ENCODE results near the gene JADE1.

The JADE1 gene

DNA sequence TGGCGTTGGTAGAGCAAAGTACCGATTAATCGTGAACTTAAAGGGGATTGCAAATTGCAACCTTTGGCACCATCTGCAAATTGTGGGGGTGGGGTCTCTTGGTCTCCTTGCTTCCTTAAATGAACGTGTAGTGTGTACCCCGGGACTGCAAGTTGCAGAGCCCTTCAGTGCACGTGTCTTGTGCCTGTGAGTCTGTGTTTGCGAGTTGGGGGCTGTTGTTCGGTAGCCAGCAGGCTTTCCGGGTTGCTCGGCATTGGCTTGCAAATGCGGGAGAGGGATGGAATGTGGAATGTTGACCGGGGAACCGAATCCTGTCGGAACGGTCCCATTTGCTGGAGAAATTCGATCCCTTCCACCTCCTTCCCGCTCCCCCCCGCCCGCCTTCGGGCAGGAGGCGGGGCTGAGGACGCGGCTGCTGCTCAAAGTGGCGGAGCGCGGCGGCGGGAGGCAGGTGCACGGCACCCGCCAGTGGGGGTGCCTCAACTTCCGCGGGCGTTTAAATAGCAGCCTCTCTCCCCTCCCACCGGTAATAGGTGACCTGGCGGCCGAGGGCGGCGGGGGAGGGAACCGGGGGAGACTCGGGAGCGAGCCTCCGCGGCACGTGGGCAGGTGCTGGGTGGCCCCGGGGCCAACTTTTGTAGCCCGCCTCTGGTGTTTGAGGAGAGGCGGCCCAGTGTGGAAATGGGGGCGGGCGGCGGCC, 1.5 kb downstream of the JADE1 start:
- peak; percentile 63 for DNase-seq (ENCODE audit: low read depth, low spot score)

- DNase-seq (ENCODE audit: low read depth, low spot score) = peak; percentile 56
Observed at GRCh38 chr4:128811571-128812441, 2.3 kb downstream of the JADE1 start.

GRCh38 chr4:128812442-128813235, 3.1 kb downstream of the JADE1 start:
- DNase-seq (ENCODE audit: low read depth, low spot score) = no peak

- DNase-seq (ENCODE audit: low read depth, low spot score) = no peak
Observed at GRCh38 chr4:128813965-128814364, 4.5 kb downstream of the JADE1 start.

DNA sequence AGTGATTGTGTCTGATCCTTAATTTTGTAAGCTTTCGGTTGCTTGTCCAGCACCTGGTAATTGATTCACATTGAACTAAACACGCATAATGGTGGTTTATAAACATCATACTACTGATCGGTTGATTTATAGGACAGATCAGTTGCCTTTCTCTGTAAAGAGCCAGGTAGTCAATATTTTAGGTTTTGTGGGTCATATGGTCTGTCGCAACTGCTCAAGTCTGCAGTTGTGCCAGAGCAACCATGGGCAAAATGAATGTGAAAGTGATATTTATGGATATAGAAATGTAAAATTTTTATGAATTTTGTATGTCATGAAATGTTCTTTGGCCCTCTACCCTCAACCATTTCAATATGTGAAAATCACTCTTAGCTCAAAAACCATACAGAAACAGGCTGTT, 8.9 kb downstream of the JADE1 start:
- DNase-seq (ENCODE audit: low read depth, low spot score) = no peak

GRCh38 chr4:128819082-128819742, 9.7 kb downstream of the JADE1 start:
- DNase-seq (ENCODE audit: low read depth, low spot score) = no peak

DNA sequence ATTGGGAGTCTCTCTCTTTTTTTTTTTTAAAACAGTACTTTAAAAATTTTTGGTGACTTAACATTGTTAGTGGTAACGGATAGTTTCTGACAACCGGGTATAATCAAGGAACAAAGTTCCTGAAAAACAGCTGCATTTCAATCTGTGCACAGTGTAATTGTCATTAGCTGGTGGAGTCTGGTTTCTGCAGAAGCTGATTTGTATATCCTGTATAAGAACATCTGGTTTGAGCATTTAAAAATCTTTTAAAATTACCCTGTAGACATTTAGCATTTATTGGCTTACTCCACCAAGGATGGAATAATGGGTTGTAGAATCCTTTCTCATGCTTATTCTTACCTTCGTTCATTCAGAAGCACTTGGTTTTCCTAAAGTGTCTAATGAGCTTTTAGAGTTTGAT, 11.2 kb downstream of the JADE1 start:
- no peak for DNase-seq (ENCODE audit: low read depth, low spot score)

- no peak for DNase-seq (ENCODE audit: low read depth, low spot score)
Observed at GRCh38 chr4:128821151-128821550, 11.7 kb downstream of the JADE1 start.

DNA sequence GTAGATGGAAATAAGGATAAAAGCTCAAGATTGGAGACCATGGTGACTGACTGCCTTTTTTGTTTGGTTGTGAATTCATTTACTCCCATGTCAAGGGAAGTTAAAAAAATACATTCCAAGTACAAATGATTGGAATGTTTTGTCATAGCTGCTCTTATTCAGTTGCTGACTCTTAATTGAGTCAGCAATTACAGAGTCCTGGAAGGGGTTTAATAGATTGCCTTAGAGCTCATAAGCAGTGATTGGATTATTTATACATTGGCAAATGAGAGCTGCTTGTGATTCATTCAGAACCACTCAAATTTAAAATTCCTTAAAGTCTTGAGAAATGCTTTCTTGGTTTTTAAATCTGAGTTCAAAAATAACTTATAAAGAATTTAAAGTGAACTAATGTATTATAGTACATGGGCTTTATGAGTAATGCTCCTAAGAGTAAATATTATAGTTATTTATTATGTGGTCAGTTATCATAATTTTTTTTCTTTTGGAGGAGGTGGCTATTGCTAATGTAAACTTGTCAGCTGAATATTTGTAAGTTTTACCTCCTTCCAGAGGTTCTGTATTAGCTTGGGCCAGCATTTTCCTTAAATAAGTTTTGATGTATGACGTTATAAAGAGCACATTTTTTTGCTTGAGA, 13.6 kb downstream of the JADE1 start:
- no peak for DNase-seq (ENCODE audit: low read depth, low spot score)

DNA sequence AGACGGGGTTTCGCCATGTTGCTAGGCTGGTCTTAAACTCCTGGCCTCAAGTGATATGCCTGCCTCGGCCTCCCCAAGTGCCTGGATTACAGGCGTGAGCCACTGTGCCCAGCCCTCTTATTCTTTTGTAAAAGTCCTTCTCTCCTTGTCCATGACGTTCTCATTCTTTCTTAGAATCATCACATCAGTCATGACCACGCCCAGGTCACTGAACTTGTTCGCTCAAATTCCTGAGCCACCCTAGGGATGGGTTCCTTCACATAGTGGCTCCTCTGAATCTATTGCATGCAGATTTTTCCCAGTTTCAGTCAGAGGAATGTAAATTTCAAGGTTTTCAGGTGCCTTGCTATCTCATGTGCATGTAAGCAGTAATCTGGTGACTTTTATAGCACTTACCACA, 15.7 kb downstream of the JADE1 start:
- DNase-seq (ENCODE audit: low read depth, low spot score) = no peak

GRCh38 chr4:128827296-128827695, 17.8 kb downstream of the JADE1 start:
- DNase-seq (ENCODE audit: low read depth, low spot score) = no peak

- DNase-seq (ENCODE audit: low read depth, low spot score) = no peak
Observed at GRCh38 chr4:128830906-128831503, 21.5 kb downstream of the JADE1 start.

DNA sequence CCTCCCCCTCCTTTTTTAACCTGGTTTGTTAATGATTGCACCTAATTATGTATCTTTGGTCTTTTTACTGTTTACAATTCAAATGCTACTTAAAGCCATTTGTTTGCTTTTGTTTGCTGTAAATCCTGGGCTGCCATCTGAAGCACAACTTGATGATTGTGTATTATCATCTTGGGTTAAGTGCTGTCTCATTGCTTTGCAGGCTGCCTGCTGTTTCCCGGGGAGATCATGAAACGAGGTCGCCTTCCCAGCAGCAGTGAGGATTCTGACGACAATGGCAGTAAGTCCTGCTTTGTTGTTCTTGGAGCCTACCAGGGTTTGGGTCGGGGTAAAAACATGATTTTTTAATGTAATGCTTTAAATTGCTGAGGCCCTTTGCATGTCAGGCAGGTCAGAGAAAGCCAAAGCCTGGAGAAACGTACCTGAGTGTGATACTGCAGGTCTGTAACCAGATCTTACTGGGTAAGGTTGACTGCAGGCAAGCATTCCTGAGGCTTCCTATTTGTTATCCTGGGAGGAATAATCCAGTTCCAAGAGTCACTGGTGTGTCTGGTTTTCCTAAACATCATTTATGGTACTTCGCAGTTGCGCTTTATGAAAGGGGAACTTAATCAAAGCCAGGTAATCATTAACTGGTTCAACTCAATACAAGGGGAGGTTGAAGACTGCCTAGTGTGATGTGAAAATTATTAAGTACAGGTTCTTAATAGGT, 22.2 kb downstream of the JADE1 start:
- DNase-seq (ENCODE audit: low read depth, low spot score) = no peak

- DNase-seq (ENCODE audit: low read depth, low spot score) = no peak
Observed at GRCh38 chr4:128832243-128832625, 22.7 kb downstream of the JADE1 start.

- no peak for DNase-seq (ENCODE audit: low read depth, low spot score)
Observed at GRCh38 chr4:128835498-128836222, 26.2 kb downstream of the JADE1 start.

DNA sequence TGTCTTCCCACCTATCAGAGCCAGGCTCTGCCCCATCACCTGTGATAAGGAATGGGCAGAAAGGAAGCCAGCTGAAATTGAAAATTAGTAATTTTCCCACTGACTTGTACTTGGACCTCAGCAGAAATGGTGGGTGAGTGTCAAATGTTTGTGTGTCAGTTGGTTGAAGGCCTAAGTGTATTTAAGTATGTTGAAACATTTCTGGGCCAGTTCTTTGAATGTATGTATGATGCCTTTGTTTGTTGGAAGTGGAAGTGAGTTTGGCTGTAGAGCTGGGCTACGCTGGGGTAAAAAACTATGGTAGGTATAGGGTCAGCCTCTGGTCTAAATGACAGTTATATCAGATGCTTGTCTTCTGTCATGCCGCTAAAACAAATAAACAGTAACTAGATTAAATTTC, 27.7 kb downstream of the JADE1 start:
- no peak for DNase-seq (ENCODE audit: low read depth, low spot score)

DNA sequence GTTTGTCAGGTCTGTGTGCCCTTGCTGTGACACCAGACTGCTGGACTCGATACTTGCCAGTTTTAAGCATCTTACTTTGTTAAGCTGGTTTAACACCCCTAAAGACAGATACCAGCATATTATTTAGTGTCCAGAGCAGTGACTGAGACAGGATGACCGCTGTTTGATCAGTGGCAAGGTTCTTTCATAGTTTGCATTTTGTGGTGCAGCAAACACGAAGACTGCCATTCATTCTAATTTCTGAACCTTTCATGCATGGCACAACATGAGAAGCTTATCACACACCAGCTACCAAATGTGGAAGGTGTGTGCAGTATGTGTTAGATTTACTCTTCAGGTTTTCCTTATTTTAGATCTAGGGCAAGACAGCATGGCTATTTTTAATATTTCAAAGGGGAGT, 28.2 kb downstream of the JADE1 start:
- no peak for DNase-seq (ENCODE audit: low read depth, low spot score)

- no peak for DNase-seq (ENCODE audit: low read depth, low spot score)
Observed at GRCh38 chr4:128840711-128841318, 31.3 kb downstream of the JADE1 start.

GRCh38 chr4:128841402-128841801, 31.9 kb downstream of the JADE1 start:
- no peak for DNase-seq (ENCODE audit: low read depth, low spot score)

All from activated CD4-positive, CD25-positive, alpha-beta regulatory T cell treated with anti-CD3 and anti-CD28 coated beads, Interleukin-2, amount 50 U/mL, for 16 hours (primary cell).